Esophagus squamous epithelium (tissue), 5 donors: ENCODE measurements around the gene PLPP7. TPM values are rescaled to one million over a fixed set of nuclear protein-coding genes. Genes with fewer than 3 reads are reported as not detected.
A peak's percentile ranks its signal among the peaks of the same experiment; 100 is the strongest.

Experiments used
- DNase-seq: peaks from one replicate; lab custom pipeline; 2025; lab: John Stamatoyannopoulos, UW
- H3K27ac ChIP-seq, 4 donors: fragments of 200-600 bp; sonication (generic); one replicate each; pipeline ENCODE4 v1.5.1; 2016 to 2019; ENCODE audit warnings: mild to moderate bottlenecking in 1 of 4
- H3K27me3 ChIP-seq, 4 donors: fragments of 200-600 bp; sonication (generic); 1 replicate in 3 of 4; 2 replicates in 1 of 4; pipeline versions ENCODE4 v1.5.1 to v1.6.0; 2017 to 2021; ENCODE audit warnings: antibody characterized with exemption in 1 of 4
- H3K36me3 ChIP-seq, 3 donors: fragments of 200-600 bp; sonication (generic); one replicate each; pipeline ENCODE4 v1.5.1; 2016 to 2019
- H3K4me1 ChIP-seq, 3 donors: fragments of 200-600 bp; sonication (generic); one replicate each; pipeline ENCODE4 v1.5.1; 2017 to 2019
- H3K4me3 ChIP-seq, 4 donors: fragments of 200-600 bp; sonication (generic); 1 replicate in 3 of 4; 2 replicates in 1 of 4; pipeline ENCODE4 v1.5.1; 2016 to 2019; ENCODE audit warnings: mild to moderate bottlenecking in 2 of 4, moderate library complexity in 1 of 4
- H3K9me3 ChIP-seq, 3 donors: fragments of 200-600 bp; sonication (generic); one replicate each; pipeline ENCODE4 v1.5.1; 2016 to 2019
- POLR2A ChIP-seq, 4 donors: fragments of 450-650 bp; IDR thresholded peaks; one replicate each; pipeline ENCODE4 v1.6.1; 2017; ENCODE audit warnings: antibody characterized with exemption in 4 of 4, mild to moderate bottlenecking in 4 of 4, moderate library complexity in 3 of 4
- WGBS, 2 donors: methylation state at CpG; one replicate each; pipeline ENCODE4 v1.1.5; 2018; 5-methylcytosine and 5-hydroxymethylcytosine counted together
- intact Hi-C: fragments of 100-400 bp; cut with DNase I; formaldehyde crosslinking; loops from one replicate; pipeline ENCODE4 v1.15.0; 2022
- total RNA-seq, 4 donors: library from RNA; depleted of rRNA; stranded (reverse); fragments of >200 nt; gene quantifications; one replicate each; pipeline ENCODE4 v1.1.0, GENCODE V29; 2016
- TF ChIP-seq, protein P1 (sequence below), 6 experiments: fragments of 450-650 bp in 4 of 6; fragments of 200-600 bp in 2 of 6; sonication (generic) in 2 of 6; IDR thresholded peaks; one replicate each; pipeline ENCODE4 v1.5.1; 2016 to 2019; ENCODE audit warnings: antibody characterized with exemption in 6 of 6, mild to moderate bottlenecking in 4 of 6, moderate library complexity in 4 of 6
- donor health status: DM: yes; HTN: yes; CAD: no.

PLPP7 gene
- total RNA-seq, 4 donors from 2014 or later: 0.40 to 2.9 (median 0.97) TPM; not detected in 1

DNA sequence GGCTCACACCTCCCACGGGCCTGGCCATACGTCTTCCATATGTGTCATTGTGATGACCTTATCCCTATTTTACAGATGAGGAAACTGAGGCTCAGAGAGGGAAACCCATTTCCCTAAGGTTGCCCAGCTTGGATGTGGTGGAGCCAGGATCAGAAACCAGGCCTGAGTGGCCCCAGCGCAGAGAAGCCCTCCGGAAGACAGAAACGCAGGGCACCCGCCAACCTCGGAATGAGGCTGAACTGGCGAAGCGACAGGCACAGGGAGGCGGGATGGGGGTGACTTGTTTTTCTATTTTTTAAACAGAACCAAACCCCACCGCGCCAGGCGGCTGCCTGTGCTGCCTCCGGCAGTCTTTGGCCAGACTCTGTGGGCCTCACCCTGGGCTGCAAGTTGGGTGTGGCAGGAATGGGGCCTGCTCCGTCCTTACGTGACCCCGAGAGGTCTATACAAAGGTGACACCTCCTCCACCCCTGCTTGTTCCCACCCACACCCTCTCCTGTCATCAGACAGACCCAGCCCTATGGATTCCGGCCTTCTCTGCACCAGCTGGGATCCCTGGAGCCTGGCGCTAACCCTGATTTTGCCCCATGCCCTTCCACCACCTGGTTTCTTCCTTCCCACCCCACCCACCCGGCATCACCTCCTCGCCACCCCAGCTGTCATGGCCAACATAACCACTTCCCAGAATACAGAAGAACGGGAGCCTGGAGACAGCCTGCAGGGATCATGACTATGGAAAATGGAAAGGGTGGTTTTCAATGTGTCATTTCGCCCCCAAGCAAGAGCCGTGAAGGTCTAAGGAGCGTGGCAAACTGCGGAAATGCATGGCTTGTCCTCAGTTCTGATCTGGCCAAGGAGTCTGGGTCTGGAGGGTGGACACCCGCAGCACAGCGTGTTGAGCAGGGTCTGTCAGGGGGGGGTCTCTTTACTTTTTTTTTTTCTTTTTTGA, 23.6 kb downstream of the PLPP7 start:
- Histone ChIP-seq H3K4me1 (no peaks in the 10 kb centered on the region), H3K36me3 (no peaks in the 10 kb centered on the region), H3K27ac (no peak overlapping the region), H3K9me3 (no peaks in the 10 kb centered on the region), H3K27me3 (peaks cover 0 to 5% (median 0%) of the 10 kb centered on the region in 4 donors), H3K4me3 (no peak overlapping the region)
- WGBS, 2 donors: 66 to 73% methylated on average over 12 to 20 of the region's 28 CpGs
- TF ChIP-seq POLR2A (IDR thresholded peaks at IDR 0.05): no peak
- TF ChIP-seq, protein P1, sequence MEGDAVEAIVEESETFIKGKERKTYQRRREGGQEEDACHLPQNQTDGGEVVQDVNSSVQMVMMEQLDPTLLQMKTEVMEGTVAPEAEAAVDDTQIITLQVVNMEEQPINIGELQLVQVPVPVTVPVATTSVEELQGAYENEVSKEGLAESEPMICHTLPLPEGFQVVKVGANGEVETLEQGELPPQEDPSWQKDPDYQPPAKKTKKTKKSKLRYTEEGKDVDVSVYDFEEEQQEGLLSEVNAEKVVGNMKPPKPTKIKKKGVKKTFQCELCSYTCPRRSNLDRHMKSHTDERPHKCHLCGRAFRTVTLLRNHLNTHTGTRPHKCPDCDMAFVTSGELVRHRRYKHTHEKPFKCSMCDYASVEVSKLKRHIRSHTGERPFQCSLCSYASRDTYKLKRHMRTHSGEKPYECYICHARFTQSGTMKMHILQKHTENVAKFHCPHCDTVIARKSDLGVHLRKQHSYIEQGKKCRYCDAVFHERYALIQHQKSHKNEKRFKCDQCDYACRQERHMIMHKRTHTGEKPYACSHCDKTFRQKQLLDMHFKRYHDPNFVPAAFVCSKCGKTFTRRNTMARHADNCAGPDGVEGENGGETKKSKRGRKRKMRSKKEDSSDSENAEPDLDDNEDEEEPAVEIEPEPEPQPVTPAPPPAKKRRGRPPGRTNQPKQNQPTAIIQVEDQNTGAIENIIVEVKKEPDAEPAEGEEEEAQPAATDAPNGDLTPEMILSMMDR (IDR thresholded peaks at IDR 0.05): no peak
- intact Hi-C loops: no loop called here
- no peak for DNase-seq

DNA sequence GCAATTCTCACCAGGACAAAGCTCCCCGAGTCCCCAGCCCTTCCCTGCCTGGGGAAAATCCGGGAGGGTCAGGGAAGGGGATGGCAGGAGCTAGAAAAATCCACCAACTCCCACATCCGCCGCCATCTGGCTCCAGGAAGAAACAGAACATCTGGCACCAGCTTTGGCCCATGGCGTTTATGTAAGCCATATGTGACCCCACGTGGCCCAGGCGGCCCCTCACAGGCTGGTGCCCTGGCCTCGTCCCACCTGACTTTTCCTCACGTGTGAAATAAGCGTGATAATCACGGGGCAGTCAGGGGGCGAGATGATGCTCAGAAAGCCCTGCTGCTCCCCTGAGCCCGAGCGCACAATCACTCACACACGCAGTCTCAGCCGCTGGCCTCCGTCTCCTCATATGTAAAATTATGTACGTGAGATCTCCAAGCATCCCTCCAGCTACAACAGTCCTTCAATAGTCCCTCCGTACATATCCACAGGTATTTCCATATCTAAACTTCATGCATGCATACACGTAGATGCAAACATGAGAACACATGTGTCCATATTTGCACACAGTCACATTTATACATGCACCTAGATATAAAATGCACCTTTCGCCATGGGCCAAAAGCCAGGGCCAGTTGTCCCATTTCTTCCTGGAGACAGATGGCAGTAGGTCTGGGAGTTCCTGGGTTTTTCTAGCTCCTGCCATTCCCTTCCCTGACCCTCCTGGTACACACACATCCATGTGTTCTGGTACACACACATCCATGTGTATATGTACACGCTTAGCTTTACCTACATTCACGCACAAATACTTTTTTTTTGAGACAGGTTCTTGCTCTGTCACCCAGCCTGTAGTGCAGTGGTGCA, 28.9 kb downstream of the PLPP7 start:
- no peaks in the 10 kb centered on the region for H3K36me3 ChIP-seq
- no peaks in the 10 kb centered on the region for H3K9me3 ChIP-seq
- no peaks in the 10 kb centered on the region for H3K4me1 ChIP-seq
- no peak overlapping the region for H3K27ac ChIP-seq
- no peak for DNase-seq
- peaks cover 0 to 5% (median 0%) of the 10 kb centered on the region in 4 donors for H3K27me3 ChIP-seq
- 74 to 85% methylated on average over 21 to 23 of the region's 23 CpGs for WGBS, 2 donors
- no peak overlapping the region for H3K4me3 ChIP-seq
- TF ChIP-seq POLR2A (IDR thresholded peaks at IDR 0.05): no peak
- TF ChIP-seq, protein P1 (IDR thresholded peaks at IDR 0.05): no peak
- intact Hi-C loops: no loop called here

DNA sequence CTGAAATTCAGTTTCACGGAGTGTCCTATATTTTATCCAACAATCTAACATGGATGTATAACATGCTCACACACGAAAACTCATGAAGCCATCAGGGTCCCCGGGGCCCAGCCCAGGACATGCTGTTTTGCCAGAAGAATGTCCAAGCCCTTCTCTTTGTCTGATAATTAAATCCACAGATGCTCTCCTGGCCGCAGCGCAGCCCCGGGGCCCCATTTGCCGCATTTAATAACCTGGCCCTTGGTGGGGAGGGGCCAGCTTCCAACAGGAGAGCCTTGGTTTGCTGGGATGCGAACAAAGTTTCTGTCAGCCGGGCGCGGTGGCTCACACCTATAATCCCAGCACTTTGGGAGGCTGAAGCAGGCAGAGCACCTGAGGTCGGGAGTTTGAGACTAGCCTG, 30.0 kb downstream of the PLPP7 start:
- no peaks in the 10 kb centered on the region for H3K36me3 ChIP-seq
- TF ChIP-seq POLR2A (IDR thresholded peaks at IDR 0.05): no peak
- TF ChIP-seq, protein P1 (IDR thresholded peaks at IDR 0.05): no peak
- DNase-seq: no peak
- WGBS, 2 donors: 78 to 87% methylated on average over 3 to 6 of the region's 12 CpGs
- H3K4me1 ChIP-seq: no peaks in the 10 kb centered on the region
- peaks cover 0 to 5% (median 0%) of the 10 kb centered on the region in 4 donors for H3K27me3 ChIP-seq
- H3K4me3 ChIP-seq: no peak overlapping the region
- H3K27ac ChIP-seq: no peak overlapping the region
- intact Hi-C loops: no loop called here
- no peaks in the 10 kb centered on the region for H3K9me3 ChIP-seq

DNA sequence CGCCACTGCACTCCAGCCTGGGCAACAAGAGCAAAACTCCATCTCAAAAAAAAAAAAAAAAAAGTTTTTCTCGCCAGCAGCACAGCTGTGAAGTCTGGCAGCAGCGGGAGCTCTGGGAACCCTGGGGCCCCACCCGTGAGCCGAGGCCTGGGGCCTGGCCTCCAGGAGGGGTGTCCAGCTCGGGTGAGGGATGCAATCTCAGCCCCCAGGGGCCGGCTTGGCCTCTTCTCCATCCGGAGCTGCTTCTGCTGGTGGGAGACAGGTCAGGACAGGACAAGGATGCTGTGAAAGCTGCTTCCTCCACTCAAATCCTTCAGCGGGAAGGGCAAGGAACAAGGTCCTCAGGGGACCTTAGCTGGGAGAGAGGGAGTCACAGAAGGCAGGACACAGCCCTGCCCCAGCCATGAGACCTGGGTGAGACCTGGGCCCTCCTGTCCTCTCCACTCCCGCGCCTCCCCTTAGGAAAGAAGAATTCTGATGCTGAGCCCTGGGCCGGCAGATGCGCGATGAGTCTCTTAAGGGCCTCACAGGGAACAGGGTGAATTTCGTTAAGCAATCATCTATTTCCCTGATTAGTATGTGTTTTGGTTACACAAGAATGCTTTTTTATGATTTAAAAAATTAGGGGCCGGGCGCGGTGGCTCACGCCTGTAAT, 30.6 kb downstream of the PLPP7 start:
- Histone ChIP-seq H3K27me3 (peaks cover 0 to 2% (median 0%) of the 10 kb centered on the region in 4 donors), H3K27ac (peak overlapping the region in 2 of 4 donors; percentile 42 to 54), H3K4me3 (no peak overlapping the region), H3K9me3 (no peaks in the 10 kb centered on the region), H3K4me1 (no peaks in the 10 kb centered on the region), H3K36me3 (no peaks in the 10 kb centered on the region)
- DNase-seq: no peak
- 65 to 83% methylated on average over 10 to 16 of the region's 19 CpGs for WGBS, 2 donors
- intact Hi-C loops: no loop called here
- TF ChIP-seq POLR2A (IDR thresholded peaks at IDR 0.05): no peak

DNA sequence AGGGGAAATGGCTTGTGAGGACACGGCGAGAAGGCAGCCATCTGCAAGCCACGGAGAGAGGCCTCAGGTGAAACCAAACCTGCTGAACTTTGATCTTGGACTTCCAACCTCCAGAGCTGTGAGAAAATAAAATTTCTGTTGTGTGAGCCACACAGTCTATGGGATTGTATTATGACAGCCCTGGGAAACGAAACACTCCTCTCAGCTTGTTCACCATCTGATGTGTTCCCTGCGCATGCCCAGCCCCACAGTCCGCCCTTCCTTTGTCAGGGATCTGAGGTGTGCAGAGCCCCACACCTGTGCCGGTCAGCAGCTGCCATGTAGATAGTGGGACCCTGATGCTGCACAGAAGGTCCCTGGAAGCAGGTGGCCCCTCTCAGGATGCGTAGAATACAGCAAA, 34.1 kb downstream of the PLPP7 start:
- Histone ChIP-seq H3K4me1 (no peaks in the 10 kb centered on the region), H3K9me3 (no peaks in the 10 kb centered on the region), H3K27ac (no peak overlapping the region), H3K27me3 (no peaks in the 10 kb centered on the region), H3K4me3 (no peak overlapping the region), H3K36me3 (no peaks in the 10 kb centered on the region)
- intact Hi-C loops: no loop called here
- WGBS, 2 donors: 22 to 81% methylated on average over 3 to 6 of the region's 8 CpGs
- TF ChIP-seq, protein P1 (IDR thresholded peaks at IDR 0.05): no peak
- no peak for TF ChIP-seq POLR2A (IDR thresholded peaks at IDR 0.05)
- no peak for DNase-seq
